Neuron (in vitro differentiated cells): Measurements from ENCODE around the gene SELENOF.
"Not testable (repeated sequence)": the region's sequence is repeated elsewhere in the genome, so short reads cannot be mapped to it uniquely, and the experiment has no call there.

ENCODE experiments used
- H2AFZ ChIP-seq: one replicate; pipeline ENCODE4 v1.6.1; 2013; ENCODE audit warnings: low read depth, mild to moderate bottlenecking, inconsistent platforms, low read length, moderate library complexity
- H3K27me3 ChIP-seq: one replicate; pipeline ENCODE4 v1.6.1; 2013; ENCODE audit warnings: low read length; ENCODE audit not compliant: insufficient read depth
- H3K36me3 ChIP-seq: one replicate; pipeline ENCODE4 v1.6.1; 2013; ENCODE audit warnings: low read length; ENCODE audit not compliant: insufficient read depth
- H3K4me1 ChIP-seq: one replicate; pipeline ENCODE4 v1.6.1; 2013; ENCODE audit warnings: low read length; ENCODE audit not compliant: insufficient read depth
- H3K4me3 ChIP-seq: 2 replicates; pipeline ENCODE4 v1.5.1; 2013; ENCODE audit warnings: mild to moderate bottlenecking, low read length, moderate library complexity
- H3K9me3 ChIP-seq: one replicate; pipeline ENCODE4 v1.6.1; 2013; ENCODE audit warnings: low read length

Gene SELENOF

DNA sequence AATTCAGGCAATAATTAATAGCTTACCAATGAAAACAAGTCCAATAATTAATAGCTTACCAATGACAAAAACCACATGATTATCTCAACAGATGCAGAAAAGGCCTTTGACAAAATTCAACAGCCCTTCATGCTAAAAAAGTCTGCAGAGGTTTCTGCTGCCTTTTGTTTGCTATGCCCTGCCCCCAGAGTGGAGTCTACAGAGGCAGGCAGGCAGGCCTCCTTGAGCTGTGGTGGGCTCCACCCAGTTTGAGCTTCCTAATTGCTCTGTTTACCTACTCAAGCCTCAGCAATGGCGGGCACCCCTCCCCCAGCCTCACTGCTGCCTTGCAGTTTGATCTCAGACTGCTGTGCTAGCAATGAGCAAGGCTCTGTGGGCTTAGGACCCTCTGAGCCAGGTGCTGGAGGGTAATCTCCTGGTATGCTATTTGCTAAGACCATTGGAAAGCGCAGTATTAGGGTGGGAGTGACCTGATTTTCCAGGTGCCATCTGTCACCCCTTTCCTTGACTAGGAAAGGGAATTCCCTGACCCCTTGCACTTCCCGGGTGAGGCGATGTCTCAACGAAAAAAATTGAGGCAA lies 96.6 kb downstream of the SELENOF start:
- H3K4me1 ChIP-seq, H2AFZ ChIP-seq, H3K9me3 ChIP-seq, H3K36me3 ChIP-seq, H3K4me3 ChIP-seq, H3K27me3 ChIP-seq: not testable (repeated sequence)

DNA sequence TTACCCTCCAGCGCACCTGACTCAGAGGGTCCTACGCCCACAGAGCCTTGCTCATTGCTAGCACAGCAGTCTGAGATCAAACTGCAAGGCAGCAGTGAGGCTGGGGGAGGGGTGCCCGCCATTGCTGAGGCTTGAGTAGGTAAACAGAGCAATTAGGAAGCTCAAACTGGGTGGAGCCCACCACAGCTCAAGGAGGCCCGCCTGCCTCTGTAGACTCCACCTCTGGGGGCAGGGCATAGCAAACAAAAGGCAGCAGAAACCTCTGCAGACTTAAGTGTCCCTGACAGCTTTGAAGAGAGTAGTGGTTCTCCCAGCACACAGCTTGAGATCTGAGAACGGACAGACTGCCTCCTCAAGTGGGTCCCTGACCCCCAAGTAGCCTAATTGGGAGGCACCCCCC lies 99.8 kb downstream of the SELENOF start:
- not testable (repeated sequence) for H2AFZ ChIP-seq, H3K27me3 ChIP-seq, H3K36me3 ChIP-seq, H3K4me1 ChIP-seq, H3K9me3 ChIP-seq, H3K4me3 ChIP-seq
